Stimulated activated naive CD4-positive, alpha-beta T cell (primary cell): Measurements from ENCODE around the gene KCNJ5.
"Not testable (repeated sequence)": the region's sequence is repeated elsewhere in the genome, so short reads cannot be mapped to it uniquely, and the experiment has no call there.

Experiments used
- DNase-seq, 6 experiments: peaks; one replicate each; lab custom pipeline; 2025; lab: John Stamatoyannopoulos, UW

Gene KCNJ5

DNA sequence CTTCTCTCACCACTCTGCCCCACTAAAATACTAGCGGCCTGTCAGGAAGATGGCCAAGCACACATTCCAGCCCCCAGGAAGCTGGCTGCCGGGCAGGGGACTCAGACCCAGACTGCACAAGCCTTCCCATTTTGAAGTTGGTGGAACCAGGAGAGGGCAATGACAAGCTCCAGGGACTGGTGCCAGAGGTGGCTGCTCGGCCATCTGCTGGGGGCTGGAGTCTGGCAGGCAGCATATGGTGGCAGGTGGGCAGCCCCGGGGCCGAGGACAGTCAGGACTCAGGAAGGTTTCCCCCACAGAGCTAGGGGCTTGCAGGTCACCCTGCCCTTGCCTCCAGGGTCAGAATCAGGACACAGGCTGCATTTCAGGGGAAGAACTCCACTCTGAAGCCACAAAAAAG is 22.6 kb downstream of the KCNJ5 start:
- DNase-seq = no peak

DNA sequence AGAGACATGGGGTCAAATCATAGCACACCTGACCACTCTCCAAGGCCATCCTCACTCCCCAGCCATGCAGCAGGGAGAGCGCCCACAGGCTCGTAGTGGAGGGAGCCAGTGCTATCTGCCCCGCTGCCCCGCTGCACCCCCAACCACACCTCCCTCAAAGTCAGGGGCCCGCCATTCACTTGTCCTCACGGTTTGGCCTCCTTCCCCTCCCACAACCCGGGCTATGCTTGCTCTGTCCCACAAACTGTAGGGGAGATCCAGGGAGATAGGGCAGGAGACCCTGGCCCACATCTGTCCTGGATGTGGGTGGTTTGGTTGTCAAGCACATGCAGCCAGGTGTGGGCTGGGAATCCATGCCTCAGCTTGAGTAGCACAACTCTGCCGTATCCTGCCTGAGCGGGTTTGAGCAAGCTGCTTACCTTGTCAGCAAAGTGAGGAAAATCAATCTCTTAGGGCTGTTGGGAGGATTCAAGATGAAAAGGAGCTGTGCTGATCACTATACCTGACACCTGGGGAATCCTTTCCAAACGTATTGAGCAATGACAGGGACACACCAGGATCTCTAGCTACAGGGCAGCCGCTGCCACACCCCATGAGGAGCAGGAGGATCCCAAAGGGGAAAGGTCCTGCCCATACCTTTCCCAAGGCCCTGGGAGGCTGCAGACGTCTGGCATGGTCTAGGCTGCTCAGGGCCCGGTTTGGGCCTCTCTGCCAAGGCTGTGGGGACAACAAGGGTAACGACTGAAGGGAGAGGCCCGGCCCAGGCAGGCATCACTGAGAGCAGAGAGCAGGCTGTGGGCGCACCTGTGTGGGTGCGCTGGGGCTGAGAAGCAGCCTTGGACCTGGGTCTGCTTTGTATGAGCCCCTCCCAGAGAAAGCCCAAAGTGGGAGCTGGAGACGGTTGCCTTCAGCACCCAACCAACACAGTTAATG is 23.3 kb downstream of the KCNJ5 start:
- DNase-seq = no peak

DNA sequence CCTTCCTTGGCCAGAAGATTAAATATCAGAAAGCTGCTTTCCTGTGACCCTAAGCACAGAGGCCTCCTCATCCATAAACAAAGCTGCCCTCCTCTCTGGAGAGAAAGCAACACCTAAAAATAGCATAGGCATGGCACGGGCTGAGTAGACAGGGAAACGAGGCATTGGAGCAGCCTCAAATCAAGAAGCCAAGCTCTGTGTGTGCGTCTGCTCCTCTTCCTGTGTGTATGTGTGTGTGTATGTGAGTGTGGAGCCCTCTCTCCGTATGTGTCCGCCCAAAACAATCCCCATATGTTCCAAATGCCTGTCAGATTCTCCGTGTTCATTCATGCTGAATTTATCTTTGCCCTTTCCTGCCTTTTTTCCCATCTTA is 24.0 kb downstream of the KCNJ5 start:
- no peak for DNase-seq

DNA sequence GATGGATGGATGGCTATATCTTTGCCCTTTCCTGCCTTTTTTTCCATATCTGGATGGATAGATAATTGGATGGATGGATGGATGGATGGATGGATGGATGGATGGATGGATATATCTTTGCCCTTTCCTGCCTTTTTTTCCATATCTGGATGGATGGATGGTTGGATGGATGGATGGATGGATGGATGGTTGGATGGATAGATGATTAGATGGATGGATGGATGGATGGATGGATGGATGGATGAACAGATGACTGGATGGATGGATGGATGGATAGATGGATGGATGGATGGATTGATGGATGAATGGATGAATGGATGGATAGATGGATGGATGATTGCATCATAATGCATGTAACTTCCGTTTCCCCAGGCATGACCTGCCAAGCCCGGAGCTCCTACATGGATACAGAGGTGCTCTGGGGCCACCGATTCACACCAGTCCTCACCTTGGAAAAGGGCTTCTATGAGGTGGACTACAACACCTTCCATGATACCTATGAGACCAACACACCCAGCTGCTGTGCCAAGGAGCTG is 24.9 kb downstream of the KCNJ5 start:
- DNase-seq = no peak

DNA sequence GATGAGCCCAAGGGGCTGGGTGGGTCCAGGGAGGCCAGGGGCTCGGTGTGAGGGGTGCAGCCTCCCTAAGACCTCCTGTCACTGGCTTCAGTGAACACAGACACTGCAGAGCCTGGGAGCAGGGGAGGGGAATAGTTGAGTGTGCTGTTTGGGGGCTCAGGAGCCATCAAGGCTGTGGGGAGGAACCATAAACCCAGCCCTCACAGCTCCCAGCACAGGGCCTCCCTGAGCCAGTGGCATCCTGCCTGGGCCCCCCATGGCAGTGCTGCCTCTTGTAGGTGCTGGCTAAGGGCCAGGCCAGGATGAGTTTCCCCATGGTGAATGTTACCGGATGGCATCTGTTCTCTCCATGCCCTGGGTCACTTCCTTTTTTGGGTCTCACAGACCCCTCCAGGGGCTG is 25.5 kb downstream of the KCNJ5 start:
- DNase-seq = no peak

DNA sequence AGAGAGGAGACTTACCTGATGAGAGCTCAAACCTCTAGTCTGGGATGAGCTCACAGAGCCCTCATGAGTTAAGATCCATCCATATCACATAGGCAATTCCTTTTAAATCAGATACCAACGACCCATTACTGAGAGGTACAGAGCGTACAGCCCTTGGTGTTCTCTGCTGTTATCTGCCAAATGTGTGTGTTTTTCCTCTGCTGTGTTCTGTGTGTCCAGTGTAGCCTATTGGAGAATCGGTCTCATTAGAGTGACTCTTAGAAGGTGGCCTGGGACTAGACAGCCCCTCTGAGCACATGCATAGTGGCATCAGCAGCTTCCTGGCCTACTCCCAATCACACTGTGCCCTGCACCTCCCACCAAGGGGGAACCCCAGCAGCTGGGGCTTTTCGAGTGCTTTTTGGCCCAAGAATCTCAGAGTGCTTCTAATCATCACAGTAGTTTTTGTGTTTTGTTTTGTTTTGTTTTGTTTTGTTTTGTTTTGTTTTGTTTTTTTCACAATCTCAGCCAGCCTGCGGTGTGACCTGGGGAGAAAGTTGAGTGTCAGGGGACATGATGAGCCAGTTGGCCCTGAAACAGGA is 26.1 kb downstream of the KCNJ5 start:
- DNase-seq = no peak

DNA sequence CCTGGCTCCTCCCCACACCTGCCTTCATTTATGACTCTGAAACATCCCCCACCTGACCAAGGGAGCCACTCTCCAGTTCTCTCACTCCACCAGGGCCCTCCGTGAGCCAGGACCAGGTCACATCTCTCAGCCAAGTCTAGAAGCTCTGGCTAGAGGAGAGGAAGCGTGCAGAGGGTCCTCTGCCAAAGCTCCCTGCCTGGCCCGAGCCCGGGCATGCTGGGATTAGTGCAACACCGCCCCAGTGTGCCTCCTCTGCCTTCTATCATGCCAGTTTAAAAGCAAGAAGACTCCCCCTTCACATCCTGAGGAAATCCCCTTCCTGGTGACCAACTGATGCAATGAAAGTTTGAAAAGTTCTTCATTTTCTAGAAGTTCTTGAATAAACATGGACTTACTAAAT is 28.1 kb downstream of the KCNJ5 start:
- DNase-seq = no peak

DNA sequence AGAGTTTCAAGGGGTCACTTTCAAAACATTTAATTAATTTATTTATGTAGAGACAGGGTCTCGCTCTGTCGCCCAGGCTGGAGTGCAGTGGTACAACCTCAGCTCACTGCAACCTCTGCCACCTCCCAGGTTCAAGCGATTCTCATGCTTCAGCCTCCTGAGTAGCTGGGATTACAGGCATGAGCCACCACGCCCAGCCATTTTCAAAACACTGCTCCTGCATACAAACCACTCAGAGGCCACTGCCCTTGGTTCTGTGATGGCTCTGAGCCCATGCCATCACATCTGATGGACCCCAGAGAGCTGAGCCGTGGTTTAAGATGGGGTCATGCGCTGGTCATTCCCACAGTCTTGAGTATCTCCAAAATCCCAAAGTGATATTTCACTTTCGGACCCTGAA is 28.5 kb downstream of the KCNJ5 start:
- DNase-seq = not testable (repeated sequence)

DNA sequence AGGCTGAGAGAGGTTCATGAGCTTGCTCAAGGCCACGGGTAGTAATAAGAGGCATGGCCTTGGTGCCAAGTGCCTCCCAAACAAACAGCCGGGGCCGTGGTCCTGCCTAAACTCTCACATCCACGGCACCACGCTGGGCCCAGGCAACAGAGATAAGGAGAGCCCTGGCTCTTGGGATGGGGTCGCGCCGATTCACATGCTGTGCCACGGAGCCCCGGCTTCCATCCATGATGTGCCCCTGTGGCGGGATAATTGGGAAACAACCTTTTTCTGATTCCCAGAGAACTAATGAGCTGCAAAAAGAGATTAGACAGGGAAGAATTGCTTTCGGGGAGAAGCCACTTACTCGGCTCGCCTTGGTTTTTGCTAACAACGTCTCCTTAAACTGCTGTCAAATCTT is 29.5 kb downstream of the KCNJ5 start:
- DNase-seq = no peak

DNA sequence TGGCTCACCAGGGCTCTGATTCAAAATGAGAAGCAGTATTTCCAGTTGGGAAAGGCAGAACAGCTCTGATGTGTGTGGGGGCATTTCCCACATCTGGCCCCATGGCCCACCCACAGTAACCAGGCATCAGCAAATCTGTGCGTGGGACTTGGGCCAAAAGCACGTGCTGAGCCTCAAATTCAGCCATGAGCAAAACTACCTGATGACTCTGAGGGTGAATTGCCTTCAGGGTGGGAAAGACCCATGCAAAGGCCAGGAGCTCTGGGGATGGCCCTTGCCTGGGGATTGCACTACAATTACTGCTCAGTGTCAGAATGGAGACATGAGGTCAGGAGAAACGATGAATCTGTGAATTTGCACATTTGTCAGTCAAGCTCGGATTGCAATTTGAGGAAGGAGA is 30.6 kb downstream of the KCNJ5 start:
- DNase-seq = no peak

DNA sequence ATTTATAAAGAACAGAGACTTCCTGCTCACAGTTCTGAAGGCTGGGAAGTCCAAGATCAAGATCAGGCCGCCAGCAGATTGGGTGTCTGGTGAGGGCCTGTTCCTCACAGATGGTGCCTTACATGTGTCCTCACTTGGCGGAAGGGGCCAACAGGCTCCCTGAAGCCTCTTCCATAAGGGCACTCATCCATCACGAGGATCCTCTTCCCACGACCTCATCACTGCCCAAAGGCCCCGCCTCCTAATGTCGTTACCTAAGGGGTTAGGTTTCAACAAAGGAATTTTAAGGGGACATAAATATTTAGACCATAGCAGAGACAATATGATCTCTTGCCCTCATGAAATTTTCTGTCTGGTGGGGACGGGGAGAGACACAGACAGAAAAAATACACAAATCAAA is 32.9 kb downstream of the KCNJ5 start:
- no peak for DNase-seq

DNA sequence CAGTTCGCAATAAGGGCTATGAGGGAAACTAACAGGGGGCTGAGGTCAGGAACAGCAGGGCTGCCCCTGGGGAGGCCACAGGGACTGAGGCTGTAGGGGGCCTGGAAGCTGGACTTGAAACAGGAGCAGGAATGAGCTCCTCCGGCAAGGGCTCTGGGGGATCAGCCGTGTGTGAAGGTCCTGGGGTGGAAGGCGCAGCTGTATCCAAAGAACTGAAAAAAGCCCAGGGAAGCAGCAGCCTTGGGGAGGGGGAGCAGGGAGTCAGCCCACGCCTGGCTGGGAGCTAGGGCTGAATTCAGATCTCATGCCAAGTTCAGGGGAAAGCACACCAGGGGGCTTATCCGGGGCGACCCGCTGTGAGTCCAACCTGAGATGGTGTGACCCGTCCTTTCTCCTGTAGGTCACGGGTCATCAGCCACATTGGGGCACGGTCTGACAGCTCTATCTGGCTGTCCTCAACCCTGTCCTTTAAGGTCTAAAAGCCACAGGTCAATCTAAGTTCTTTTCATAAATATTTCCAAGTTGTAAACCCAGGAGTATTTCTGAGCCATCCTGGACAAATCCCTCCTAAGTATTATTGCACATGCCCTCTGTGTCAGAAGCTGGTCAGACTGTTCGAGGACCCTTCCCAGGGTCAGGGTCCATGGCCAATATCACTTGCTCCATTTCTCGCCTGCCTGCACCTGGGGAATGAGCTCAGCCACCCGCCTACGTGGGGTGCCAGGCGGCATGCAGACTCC is 33.5 kb downstream of the KCNJ5 start:
- no peak for DNase-seq

DNA sequence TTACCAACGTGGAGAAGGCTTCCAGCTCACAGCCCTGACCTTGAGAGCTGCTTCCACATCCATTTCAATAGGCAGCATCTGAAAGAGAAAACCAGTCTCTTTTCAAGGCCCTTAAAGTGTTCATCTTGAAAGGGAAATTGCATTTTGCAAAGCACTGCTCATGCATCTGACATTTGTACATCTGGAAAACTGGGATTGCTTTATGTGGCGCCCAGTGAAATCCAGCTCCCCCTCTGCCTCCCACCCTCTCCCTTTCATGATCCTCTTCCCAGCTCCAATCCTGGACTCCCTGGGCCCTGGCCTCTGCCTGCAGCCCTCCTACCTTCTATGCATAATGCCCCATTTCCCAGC is 34.1 kb downstream of the KCNJ5 start:
- no peak for DNase-seq

DNA sequence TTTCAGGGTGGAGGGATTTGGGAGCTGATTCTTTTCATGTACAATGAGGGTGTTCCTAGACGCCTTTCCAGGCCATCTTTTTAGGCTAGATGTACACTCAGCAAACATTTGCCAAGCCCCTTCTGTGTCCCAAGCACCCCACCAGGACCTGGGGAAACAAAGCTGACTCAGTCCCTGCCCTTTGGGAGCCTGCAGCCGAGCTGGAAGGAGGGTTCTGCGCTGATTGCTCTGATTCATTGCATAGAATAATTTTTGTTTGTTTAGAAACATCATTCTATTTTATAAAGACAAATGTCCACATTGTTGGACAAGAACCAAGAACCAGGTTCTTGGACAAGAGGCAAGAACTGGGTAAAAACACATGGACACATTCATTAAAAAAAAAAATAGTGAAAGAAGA is 34.8 kb downstream of the KCNJ5 start:
- DNase-seq = no peak

DNA sequence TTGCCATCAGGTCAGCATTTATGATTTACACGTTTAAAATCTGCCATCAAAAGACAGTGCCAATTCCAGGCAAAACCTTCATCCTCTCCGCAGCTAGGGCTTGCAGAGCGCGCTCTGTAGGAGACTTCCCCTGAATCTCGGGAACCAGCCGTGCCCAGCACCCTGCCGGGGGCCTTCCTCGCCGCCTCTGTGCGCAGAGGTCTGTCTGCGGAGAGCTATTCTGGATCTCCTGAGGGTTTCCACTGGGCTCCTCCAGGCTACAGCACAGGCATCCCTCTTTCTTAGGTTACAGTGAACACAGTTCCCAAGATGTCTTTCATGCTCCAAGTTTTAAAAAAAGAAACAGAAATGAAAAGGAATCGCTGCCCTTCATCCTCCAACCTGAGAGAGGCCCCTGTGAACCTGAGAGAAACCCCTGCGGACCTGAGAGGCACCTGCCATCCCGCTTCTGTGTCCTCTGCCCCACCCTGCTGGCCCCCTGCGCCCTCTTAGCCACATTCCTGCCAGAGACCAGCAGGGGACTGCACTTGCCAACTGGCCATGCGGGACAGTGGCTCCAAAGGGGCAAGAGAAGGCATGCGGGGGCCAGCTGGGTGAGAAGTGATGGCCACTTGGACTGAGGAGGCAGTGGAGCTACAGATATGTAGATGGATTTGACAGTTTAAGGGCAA is 35.4 kb downstream of the KCNJ5 start:
- DNase-seq = no peak

DNA sequence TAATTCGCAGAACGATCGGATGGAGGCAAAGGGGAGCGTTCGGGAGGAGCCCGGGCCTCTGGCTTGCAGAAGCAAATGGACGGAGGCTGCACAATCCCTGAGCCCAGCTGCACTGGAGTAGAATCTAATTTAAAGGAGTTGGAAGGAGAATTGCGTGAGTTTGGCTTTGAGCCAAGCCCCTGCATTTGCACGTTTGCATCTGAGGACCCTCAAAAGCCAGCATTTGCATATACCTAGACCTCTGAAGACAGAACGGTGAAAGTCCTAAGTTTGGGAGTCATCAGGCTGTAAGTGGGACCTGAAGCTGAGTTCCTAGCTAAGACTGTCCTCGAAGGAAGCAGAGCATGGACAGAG is 35.9 kb downstream of the KCNJ5 start:
- no peak for DNase-seq

DNA sequence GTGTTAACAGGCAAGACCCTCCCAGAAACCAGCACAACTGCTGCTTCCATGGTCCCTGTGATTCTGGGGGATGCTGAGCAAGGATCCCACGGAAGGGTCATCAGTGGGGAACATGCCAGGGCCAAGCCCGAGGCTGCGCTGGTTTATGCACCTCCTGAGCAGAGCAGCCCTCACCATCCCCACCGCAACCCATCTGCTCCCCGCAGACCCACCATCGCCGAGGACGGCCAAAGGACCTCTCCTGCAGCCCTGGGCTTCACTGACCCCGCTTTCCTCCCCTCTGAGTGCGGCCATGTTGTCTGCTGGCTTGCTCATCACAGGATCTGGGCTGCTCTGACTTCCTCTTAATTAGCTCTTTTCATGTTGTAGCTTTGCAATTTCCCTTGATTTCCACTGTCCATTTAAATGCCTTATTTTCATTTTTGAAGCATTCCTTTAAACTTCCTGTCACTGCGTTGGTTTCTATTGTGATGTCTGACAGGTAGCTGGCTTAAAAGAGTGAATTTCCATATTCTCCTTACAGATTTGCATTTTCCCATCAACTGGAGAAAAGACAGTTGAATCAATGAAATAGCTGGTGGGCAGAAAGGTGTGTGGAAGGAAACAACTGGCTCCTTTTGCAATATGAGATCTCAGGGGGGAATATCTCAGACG is 36.7 kb downstream of the KCNJ5 start:
- no peak for DNase-seq

DNA sequence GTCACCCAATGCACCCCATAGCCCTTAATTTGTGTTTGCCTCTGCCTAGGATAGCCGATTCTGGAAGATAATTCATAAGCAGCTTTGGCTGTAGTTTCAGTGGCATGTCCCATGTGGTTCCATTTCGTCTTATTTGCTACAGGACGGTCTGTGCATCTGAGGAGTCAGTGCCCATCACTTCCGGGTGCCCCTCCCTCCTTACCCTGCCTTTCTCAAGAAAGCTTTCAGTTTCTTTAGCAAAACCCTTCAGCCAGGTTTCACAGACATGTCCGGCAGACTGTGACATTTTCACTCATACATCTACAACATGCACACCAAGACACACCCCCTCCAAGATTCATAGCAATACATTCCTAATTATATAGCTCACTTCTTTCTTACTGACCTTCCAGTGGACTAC is 37.2 kb downstream of the KCNJ5 start:
- DNase-seq = no peak

DNA sequence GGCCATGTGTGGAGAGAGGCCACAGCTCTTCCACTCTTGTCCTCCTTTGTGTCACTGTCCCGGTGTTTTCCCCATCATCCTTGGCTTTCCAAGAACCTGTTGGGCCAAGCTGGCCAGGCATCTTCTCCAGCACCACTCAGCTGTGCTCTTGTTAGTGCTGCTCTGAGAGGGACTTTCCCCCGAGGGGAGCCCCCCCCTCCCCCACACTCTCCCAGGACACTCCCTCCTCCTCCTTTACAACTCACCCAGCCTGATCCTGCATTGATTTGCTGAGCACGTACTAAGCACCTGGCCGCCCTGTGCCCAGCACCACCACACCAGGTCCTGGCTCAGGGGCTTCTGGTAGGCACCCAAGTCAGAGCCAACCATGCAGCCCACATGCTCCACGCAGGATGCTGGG is 38.3 kb downstream of the KCNJ5 start:
- DNase-seq = no peak

DNA sequence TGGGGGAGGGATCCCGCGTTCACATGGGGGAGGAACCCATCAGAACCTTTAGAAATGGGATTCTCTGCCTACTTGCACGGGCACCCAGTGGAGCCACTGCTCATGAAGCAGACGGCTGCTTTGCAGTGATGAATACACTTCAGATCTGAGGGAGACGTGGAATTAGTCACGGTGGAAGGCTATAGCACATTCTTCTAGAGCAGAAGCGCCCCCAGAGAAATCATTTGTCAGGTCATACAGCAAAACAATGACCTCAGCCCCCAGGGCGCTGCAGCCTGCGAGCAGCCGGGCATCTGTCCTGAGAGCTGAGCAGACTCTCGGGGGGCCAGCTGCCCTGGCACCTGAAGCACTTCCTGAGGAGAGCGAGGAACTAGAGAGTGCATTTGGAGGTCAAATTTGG is 38.8 kb downstream of the KCNJ5 start:
- no peak for DNase-seq

DNA sequence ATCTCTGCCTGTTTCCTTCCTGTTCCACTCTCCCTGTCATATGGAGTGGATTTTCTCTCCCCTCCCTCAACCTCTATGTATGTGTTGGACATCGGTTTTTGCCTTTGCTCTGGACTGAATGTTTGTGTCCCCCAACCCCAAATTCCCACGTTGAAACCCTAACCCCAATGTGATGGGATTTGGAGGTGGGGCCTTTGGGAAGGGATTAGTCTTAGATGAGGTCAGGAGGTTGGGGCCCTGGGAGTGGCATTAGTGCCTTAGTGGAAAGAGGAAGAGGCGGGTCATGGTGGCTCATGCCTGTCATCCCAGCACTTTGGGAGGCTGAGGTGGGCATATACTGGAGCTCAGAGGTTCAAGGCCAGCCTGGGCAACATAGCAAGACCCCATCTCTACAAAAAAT is 39.9 kb downstream of the KCNJ5 start:
- DNase-seq = no peak

DNA sequence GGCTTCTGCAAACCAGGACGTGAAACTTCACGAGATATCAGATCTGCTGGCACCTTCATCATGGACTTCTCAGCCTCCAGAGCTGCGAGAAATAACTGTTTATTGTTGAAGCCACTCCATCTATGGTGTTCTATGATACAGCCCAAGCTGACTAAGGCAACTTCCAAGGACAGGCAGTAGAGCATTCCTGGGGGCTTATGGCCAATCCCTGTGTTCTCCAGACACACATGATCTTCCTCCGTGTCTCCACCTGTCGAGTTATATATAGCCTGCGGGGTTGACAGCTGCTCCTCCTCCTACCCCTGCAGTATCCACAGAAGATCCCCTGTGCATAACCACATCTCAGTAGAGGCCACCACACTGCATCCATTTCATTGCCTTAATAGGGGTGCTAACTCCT is 40.5 kb downstream of the KCNJ5 start:
- no peak for DNase-seq
